Fibroblast of lung (primary cell): ENCODE data around the gene HNRNPA2B1. TPM values are rescaled to one million over a fixed set of nuclear protein-coding genes. Genes with fewer than 3 reads are reported as not detected.

Experiments
- DNase-seq, 2 donors: peaks; one replicate each; pipeline versions ENCODE4 v3.0.0 to v3.0.0-alpha.2; 2010; ENCODE audit warnings: low read depth in 2 of 2
- H2AFZ ChIP-seq: 2 replicates; pipeline ENCODE4 v1.5.1; 2012; ENCODE audit warnings: low read length, control low read depth, inconsistent platforms
- H3K27ac ChIP-seq: 2 replicates; pipeline ENCODE4 v1.5.1; 2011; ENCODE audit warnings: low read length, control low read depth; ENCODE audit not compliant: insufficient read depth
- H3K27me3 ChIP-seq: 2 replicates; pipeline ENCODE4 v1.5.1; 2011; ENCODE audit warnings: mild to moderate bottlenecking, low read length; ENCODE audit not compliant: control insufficient read depth, insufficient read depth
- H3K36me3 ChIP-seq: 2 replicates; pipeline ENCODE4 v1.5.1; 2011; ENCODE audit warnings: low read length; ENCODE audit not compliant: control insufficient read depth, insufficient read depth
- H3K4me1 ChIP-seq: 2 replicates; pipeline ENCODE4 v1.5.1; 2011; ENCODE audit warnings: low read length; ENCODE audit not compliant: control insufficient read depth, insufficient read depth; ENCODE audit errors: extremely low read depth
- H3K4me2 ChIP-seq: 2 replicates; pipeline ENCODE4 v1.5.1; 2011; ENCODE audit warnings: low read length, control low read depth; ENCODE audit not compliant: insufficient read depth; ENCODE audit errors: extremely low read depth
- H3K4me3 ChIP-seq, 4 experiments: fragments of 200-600 bp in 1 of 4; sonication (generic) in 1 of 4; replicated peaks in 1 of 4; 2 replicates each; pipeline ENCODE4 v1.5.1; 2011 to 2016; ENCODE audit warnings: low read length in 4 of 4, low read depth in 3 of 4, mild to moderate bottlenecking in 3 of 4, control low read depth in 2 of 4, inconsistent platforms in 1 of 4, mixed read lengths in 1 of 4; ENCODE audit not compliant: insufficient read depth in 1 of 4; ENCODE audit errors: control extremely low read depth in 1 of 4
- H3K79me2 ChIP-seq: 2 replicates; pipeline ENCODE4 v1.5.1; 2012; ENCODE audit warnings: mild to moderate bottlenecking, low read length, inconsistent platforms; ENCODE audit not compliant: control insufficient read depth, insufficient read depth
- H3K9ac ChIP-seq: 2 replicates; pipeline ENCODE4 v1.5.1; 2011; ENCODE audit warnings: mild to moderate bottlenecking, low read length, control low read depth; ENCODE audit not compliant: insufficient read depth
- H3K9me3 ChIP-seq: 2 replicates; pipeline ENCODE4 v1.5.1; 2012; ENCODE audit warnings: low read depth, low read length; ENCODE audit not compliant: control insufficient read depth, insufficient read depth
- H4K20me1 ChIP-seq: 2 replicates; pipeline ENCODE4 v1.5.1; 2011; ENCODE audit warnings: low read length; ENCODE audit not compliant: control insufficient read depth, insufficient read depth; ENCODE audit errors: extremely low read depth
- CTCF ChIP-seq, 2 donors: IDR thresholded peaks in 1 of 2; conservative IDR thresholded peaks in 1 of 2; 1 replicate in 1 of 2; 2 replicates in 1 of 2; pipeline ENCODE4 v1.5.1; 2011 to 2012; ENCODE audit warnings: low read length in 2 of 2, control low read depth in 1 of 2, inconsistent platforms in 1 of 2, low read depth in 1 of 2, mild to moderate bottlenecking in 1 of 2
- EZH2 ChIP-seq: IDR thresholded peaks from 2 replicates; pipeline ENCODE4 v1.5.1; 2012; ENCODE audit warnings: low read length, control low read depth, mild to moderate bottlenecking; ENCODE audit errors: missing control alignments
- polyA plus RNA-seq, 2 donors: library from polyadenylated mRNA; depleted of rRNA in 1 of 2; stranded (reverse) in 1 of 2; unstranded in 1 of 2; fragments of >200 nt; gene quantifications; 2 replicates each; pipeline ENCODE4 v1.2.1, GENCODE V29; 2011 to 2012; ENCODE audit warnings: missing spikeins in 1 of 2
- total RNA-seq: library from RNA; depleted of rRNA; stranded (reverse); fragments of >200 nt; gene quantifications from 2 replicates; pipeline ENCODE4 v1.2.1, GENCODE V29; 2014

Gene HNRNPA2B1
- total and polyA plus RNA-seq, 2 donors (not counting 1 experiment from before 2014, with no cell fraction given): 82.1 to 428 TPM

GRCh38 chr7:26227987-26228386 is 27.4 kb upstream of the HNRNPA2B1 start:
- no peaks in the 10 kb centered on the region for H3K9me3 ChIP-seq

GRCh38 chr7:26224359-26224758 is 23.8 kb upstream of the HNRNPA2B1 start:
- Histone ChIP-seq H4K20me1 (no peaks in the 10 kb centered on the region), H3K4me2 (no peak overlapping the region), H3K4me3 (no peak overlapping the region), H3K9ac (no peak overlapping the region), H3K79me2 (no peaks in the 10 kb centered on the region), H3K27me3 (peaks cover 2% of the 10 kb centered on the region), H3K4me1 (no peaks in the 10 kb centered on the region), H3K36me3 (no peaks in the 10 kb centered on the region), H3K27ac (no peak overlapping the region), H2AFZ (no peak overlapping the region), H3K9me3 (no peaks in the 10 kb centered on the region)
- DNase-seq: no peak
- TF ChIP-seq CTCF (conservative IDR thresholded peaks at IDR 0.05 in 1 of 2, IDR thresholded peaks at IDR 0.05 in 1 of 2; ENCODE audit: low read depth in 1 of 2, low read length in 2 of 2): no peak
- TF ChIP-seq EZH2: no peak

More at GRCh38 chr7:26227987-26228386, 27.4 kb upstream of the HNRNPA2B1 start:
- Histone ChIP-seq H3K27me3 (peaks cover 2% of the 10 kb centered on the region), H3K79me2 (no peaks in the 10 kb centered on the region), H3K9ac (no peak overlapping the region), H3K36me3 (no peaks in the 10 kb centered on the region), H3K27ac (no peak overlapping the region), H4K20me1 (no peaks in the 10 kb centered on the region), H2AFZ (no peak overlapping the region), H3K4me3 (no peak overlapping the region), H3K4me1 (no peaks in the 10 kb centered on the region), H3K4me2 (no peak overlapping the region)
- DNase-seq: no peak
- no peak for TF ChIP-seq CTCF (conservative IDR thresholded peaks at IDR 0.05 in 1 of 2, IDR thresholded peaks at IDR 0.05 in 1 of 2; ENCODE audit: low read depth in 1 of 2, low read length in 2 of 2)
- TF ChIP-seq EZH2: no peak

GRCh38 chr7:26216049-26216448 is 15.5 kb upstream of the HNRNPA2B1 start:
- H3K27ac ChIP-seq: no peak overlapping the region
- no peaks in the 10 kb centered on the region for H3K4me1 ChIP-seq
- no peak overlapping the region for H3K9ac ChIP-seq
- no peaks in the 10 kb centered on the region for H3K36me3 ChIP-seq
- H3K4me3 ChIP-seq: no peak overlapping the region
- H3K9me3 ChIP-seq: no peaks in the 10 kb centered on the region
- no peak overlapping the region for H2AFZ ChIP-seq
- no peaks in the 10 kb centered on the region for H4K20me1 ChIP-seq
- H3K4me2 ChIP-seq: no peak overlapping the region
- H3K79me2 ChIP-seq: no peaks in the 10 kb centered on the region
- no peaks in the 10 kb centered on the region for H3K27me3 ChIP-seq
- DNase-seq: no peak
- TF ChIP-seq EZH2: no peak
- no peak for TF ChIP-seq CTCF (conservative IDR thresholded peaks at IDR 0.05 in 1 of 2, IDR thresholded peaks at IDR 0.05 in 1 of 2; ENCODE audit: low read depth in 1 of 2, low read length in 2 of 2)
